Right cardiac atrium (tissue), 5 donors: ENCODE results near the gene RMND1. TPM values are rescaled to one million over a fixed set of nuclear protein-coding genes. Genes with fewer than 3 reads are reported as not detected.

Experiments
- ATAC-seq, 2 donors: fragments of 200-7000 bp; cut with Tn5 transposase; one replicate each; pipeline versions ENCODE4 v1.8.0 to v1.9.1; 2020; ENCODE audit warnings: moderate library complexity in 2 of 2, mild to moderate bottlenecking in 1 of 2
- DNase-seq, 3 donors: peaks; one replicate each; pipeline ENCODE4 v3.0.0-alpha.2; 2020
- H3K27ac ChIP-seq: one replicate; pipeline ENCODE4 v1.5.1; 2013; ENCODE audit warnings: mild to moderate bottlenecking, low read length, control low read depth, moderate library complexity
- H3K27me3 ChIP-seq: one replicate; pipeline ENCODE4 v1.6.1; 2013; ENCODE audit not compliant: control insufficient read depth, insufficient read depth
- H3K4me1 ChIP-seq: one replicate; pipeline ENCODE4 v1.6.1; 2013; ENCODE audit warnings: low read length; ENCODE audit not compliant: control insufficient read depth, insufficient read depth
- H3K4me3 ChIP-seq: one replicate; pipeline ENCODE4 v1.5.1; 2013; ENCODE audit warnings: low read length, control low read depth
- H3K9me3 ChIP-seq: one replicate; pipeline ENCODE4 v1.6.1; 2013; ENCODE audit warnings: low read length; ENCODE audit not compliant: control insufficient read depth
- WGBS: extraction: QIAGEN DNeasy Blood & Tissue Kit; methylation state at CpG from one replicate; pipeline ENCODE4 v1.1.7; 2013; 5-methylcytosine and 5-hydroxymethylcytosine counted together
- intact Hi-C, 4 donors: fragments of 100-400 bp; cut with DNase I; formaldehyde crosslinking; loops; one replicate each; pipeline versions ENCODE4 v1.11.0 to v1.14.0; 2022 to 2023
- polyA plus RNA-seq: library from polyadenylated mRNA; stranded (reverse); fragments of 200-250 nt; gene quantifications from one replicate; pipeline ENCODE4 v1.2.3, GENCODE V29; 2013
- total RNA-seq, 4 donors: library from RNA; stranded (reverse); fragmentation: NEBNext Ultra II Directional; extraction: Animal tissue kit (Norgen Biotek cat#: 25700); gene quantifications; one replicate each; pipeline ENCODE4 v1.2.1, GENCODE V29; 2021
- donor health status: healthy with polysubstance abuse.
- donor health status: DM: no; HTN: yes; CAD: no.
- donor health status: DM: no; HTN: no; CAD: no.
- donor health status: DM: no; HTN: yes; CAD: no; lungs with severe emphysema.
- donor health status: DM: yes; HTN: yes; CAD: no.

RMND1 gene
- total and polyA plus RNA-seq, 5 donors = 10.9 to 15.2 (median 11.9) TPM

- Histone ChIP-seq H3K4me3 (no peak overlapping the region), H3K9me3 (no peaks in the 10 kb centered on the region), H3K27ac (no peak overlapping the region), H3K27me3 (no peaks in the 10 kb centered on the region), H3K4me1 (no peaks in the 10 kb centered on the region)
- no peak for ATAC-seq
- intact Hi-C loops = no loop called here
- 92% methylated on average over 8 of the region's 8 CpGs for WGBS
- no peak for DNase-seq
Measured at GRCh38 chr6:151413372-151414145, 38.4 kb downstream of the RMND1 start.

GRCh38 chr6:151412909-151413308 is 39.0 kb downstream of the RMND1 start:
- Histone ChIP-seq H3K4me3 (no peak overlapping the region), H3K27me3 (no peaks in the 10 kb centered on the region), H3K9me3 (no peaks in the 10 kb centered on the region), H3K4me1 (no peaks in the 10 kb centered on the region), H3K27ac (no peak overlapping the region)
- intact Hi-C loops = no loop called here
- 90% methylated on average over 3 of the region's 3 CpGs for WGBS
- DNase-seq (no peak), ATAC-seq (no peak)

GRCh38 chr6:151409679-151410078 is 42.2 kb downstream of the RMND1 start:
- no peaks in the 10 kb centered on the region for H3K27me3 ChIP-seq
- no peak for ATAC-seq
- no peak for DNase-seq
- intact Hi-C loops = no loop called here
- no peak overlapping the region for H3K4me3 ChIP-seq
- no peaks in the 10 kb centered on the region for H3K4me1 ChIP-seq
- no peak overlapping the region for H3K27ac ChIP-seq
- no peaks in the 10 kb centered on the region for H3K9me3 ChIP-seq
- WGBS = 92% methylated on average over 7 of the region's 7 CpGs

GRCh38 chr6:151409260-151409659 is 42.7 kb downstream of the RMND1 start:
- WGBS = 92% methylated on average over 2 of the region's 2 CpGs
- Histone ChIP-seq H3K4me1 (no peaks in the 10 kb centered on the region), H3K9me3 (no peaks in the 10 kb centered on the region), H3K27ac (no peak overlapping the region), H3K27me3 (no peaks in the 10 kb centered on the region), H3K4me3 (no peak overlapping the region)
- intact Hi-C loops = no loop called here
- DNase-seq (no peak), ATAC-seq (no peak)

- ATAC-seq (no peak), DNase-seq (no peak)
- H3K27me3 ChIP-seq = no peaks in the 10 kb centered on the region
- no peaks in the 10 kb centered on the region for H3K4me1 ChIP-seq
- no peaks in the 10 kb centered on the region for H3K9me3 ChIP-seq
- 90% methylated on average over 2 of the region's 2 CpGs for WGBS
- intact Hi-C loops = no loop called here
- no peak overlapping the region for H3K4me3 ChIP-seq
- H3K27ac ChIP-seq = no peak overlapping the region
Measured at GRCh38 chr6:151408858-151409257, 43.1 kb downstream of the RMND1 start.

GRCh38 chr6:151403919-151404308 is 48.0 kb downstream of the RMND1 start:
- H3K4me3 ChIP-seq = no peak overlapping the region
- no peak overlapping the region for H3K27ac ChIP-seq
- no peak for DNase-seq
- WGBS = 81% methylated on average over 4 of the region's 4 CpGs
- H3K9me3 ChIP-seq = no peaks in the 10 kb centered on the region
- H3K27me3 ChIP-seq = no peaks in the 10 kb centered on the region
- peaks cover 2% of the 10 kb centered on the region for H3K4me1 ChIP-seq
- intact Hi-C loops = loop anchor here in 1 of 4 donors (5.0 kb wide), 1 partner anchor 38 kb away; no protein-coding TSS in a partner anchor
- ATAC-seq = no peak

GRCh38 chr6:151402228-151402627 is 49.7 kb downstream of the RMND1 start:
- no peak for ATAC-seq

GRCh38 chr6:151400473-151400872 is 51.5 kb downstream of the RMND1 start:
- Histone ChIP-seq H3K27ac (no peak overlapping the region), H3K9me3 (no peaks in the 10 kb centered on the region), H3K27me3 (no peaks in the 10 kb centered on the region), H3K4me1 (peaks cover 2% of the 10 kb centered on the region), H3K4me3 (no peak overlapping the region)
- intact Hi-C loops = loop anchor here in 1 of 4 donors (5.0 kb wide), 1 partner anchor 42 kb away; no protein-coding TSS in a partner anchor
- WGBS = 68% methylated on average over 6 of the region's 6 CpGs
- DNase-seq = no peak
- no peak for ATAC-seq

More at GRCh38 chr6:151402228-151402627, 49.7 kb downstream of the RMND1 start:
- WGBS = 93% methylated on average over 1 of the region's 1 CpG
- no peak overlapping the region for H3K4me3 ChIP-seq
- no peaks in the 10 kb centered on the region for H3K27me3 ChIP-seq
- peaks cover 2% of the 10 kb centered on the region for H3K4me1 ChIP-seq
- no peaks in the 10 kb centered on the region for H3K9me3 ChIP-seq
- no peak for DNase-seq
- intact Hi-C loops = loop anchor here in 1 of 4 donors (5.0 kb wide), 1 partner anchor 40 kb away; no protein-coding TSS in a partner anchor
- no peak overlapping the region for H3K27ac ChIP-seq

GRCh38 chr6:151399679-151400078 is 52.2 kb downstream of the RMND1 start:
- WGBS = 83% methylated on average over 3 of the region's 3 CpGs
- intact Hi-C loops = loop anchor here in 2 of 4 donors (5.0 to 10.0 kb wide), 2 partner anchors 43 to 55 kb away; partner anchors contain the start of gene RMND1 (in 1 of the 2)
- H3K4me3 ChIP-seq = no peak overlapping the region
- no peaks in the 10 kb centered on the region for H3K27me3 ChIP-seq
- ATAC-seq = no peak
- no peak overlapping the region for H3K27ac ChIP-seq
- H3K9me3 ChIP-seq = no peaks in the 10 kb centered on the region
- peaks cover 2% of the 10 kb centered on the region for H3K4me1 ChIP-seq
- no peak for DNase-seq

- DNase-seq = no peak
- Histone ChIP-seq H3K27ac (no peak overlapping the region), H3K4me3 (no peak overlapping the region), H3K9me3 (no peaks in the 10 kb centered on the region), H3K4me1 (peaks cover 3% of the 10 kb centered on the region), H3K27me3 (no peaks in the 10 kb centered on the region)
- intact Hi-C loops = loop anchor here in 1 of 4 donors (10.0 kb wide), 1 partner anchor 61 kb away; the partner anchor contains the start of gene RMND1
- no peak for ATAC-seq
- WGBS = 44% methylated on average over 4 of the region's 4 CpGs
Measured at GRCh38 chr6:151393410-151393809, 58.5 kb downstream of the RMND1 start.

- Histone ChIP-seq H3K9me3 (no peaks in the 10 kb centered on the region), H3K4me3 (peak overlapping the region; percentile 83), H3K4me1 (peaks cover 3% of the 10 kb centered on the region), H3K27ac (no peak overlapping the region), H3K27me3 (no peaks in the 10 kb centered on the region)
- WGBS = 2% methylated on average over 3 of the region's 3 CpGs
- DNase-seq (no peak), ATAC-seq (no peak)
- intact Hi-C loops = loop anchor here in 1 of 4 donors (10.0 kb wide), 1 partner anchor 62 kb away; the partner anchor contains the start of gene RMND1
Measured at GRCh38 chr6:151392427-151392826, 59.5 kb downstream of the RMND1 start.
